HG02610 (cell line): ENCODE measurements around the gene DMBX1.

Experiments
- ATAC-seq: cut with Tn5 transposase; IDR thresholded peaks from one replicate; pipeline ENCODE4 v1.9.1; 2021; ENCODE audit warnings: mild to moderate bottlenecking, moderate library complexity; ENCODE audit not compliant: unreplicated experiment

DMBX1 gene

DNA sequence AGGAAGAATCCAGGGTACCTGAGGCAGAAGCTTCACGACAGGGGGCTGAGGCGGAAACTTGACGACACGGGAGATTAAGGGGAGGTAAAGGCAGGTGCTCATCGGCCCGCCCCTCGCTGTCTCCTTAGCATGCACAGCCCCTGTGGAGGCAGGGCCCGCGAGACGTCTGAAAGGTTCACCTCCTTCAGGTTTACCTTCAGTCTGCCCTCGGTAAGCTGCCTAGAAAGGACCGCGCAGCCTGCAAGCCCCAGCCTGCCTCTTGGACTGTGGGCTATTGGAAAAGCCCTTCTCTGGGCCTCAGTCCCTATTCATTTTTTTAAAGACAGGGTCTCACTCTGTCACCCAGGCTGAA lies 33.3 kb downstream of the DMBX1 start:
- no peak for ATAC-seq

GRCh38 chr1:46523496-46524353 lies 34.1 kb downstream of the DMBX1 start:
- no peak for ATAC-seq

GRCh38 chr1:46524843-46525242 lies 35.2 kb downstream of the DMBX1 start:
- no peak for ATAC-seq

GRCh38 chr1:46525253-46525983 lies 35.8 kb downstream of the DMBX1 start:
- no peak for ATAC-seq

- ATAC-seq, result no peak
These were observed 36.5 kb downstream of the DMBX1 start for GRCh38 chr1:46526013-46526690.

DNA sequence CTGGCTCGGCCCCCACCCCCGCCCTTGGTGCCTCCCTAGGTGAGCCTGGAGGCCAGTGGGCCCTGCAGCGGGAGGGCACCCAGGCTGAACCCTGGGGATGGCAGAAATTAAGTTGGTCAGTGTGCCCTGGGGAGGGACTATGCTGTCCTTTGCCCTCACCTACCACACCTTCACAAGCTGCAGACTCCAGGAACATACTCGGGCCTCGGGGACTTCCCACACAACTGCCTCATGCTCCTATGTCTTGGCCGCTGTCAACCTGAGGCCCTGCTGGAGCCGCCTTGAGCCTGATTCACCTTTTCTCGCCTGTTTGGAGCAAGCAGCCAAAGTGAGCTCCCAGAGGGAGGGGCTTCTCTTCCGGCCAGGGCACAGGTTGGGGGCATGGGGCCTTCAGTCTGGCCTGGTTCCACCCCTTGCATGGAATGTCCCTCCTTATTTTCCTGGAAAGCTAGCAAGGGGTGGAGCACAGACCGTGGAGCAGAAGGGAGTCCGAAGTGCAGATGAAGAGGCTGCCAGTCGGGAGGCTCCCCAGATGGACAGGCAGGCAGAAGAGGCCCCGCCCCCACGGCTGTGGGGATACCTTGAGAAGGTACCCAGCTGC lies 37.2 kb downstream of the DMBX1 start:
- ATAC-seq, result no peak

DNA sequence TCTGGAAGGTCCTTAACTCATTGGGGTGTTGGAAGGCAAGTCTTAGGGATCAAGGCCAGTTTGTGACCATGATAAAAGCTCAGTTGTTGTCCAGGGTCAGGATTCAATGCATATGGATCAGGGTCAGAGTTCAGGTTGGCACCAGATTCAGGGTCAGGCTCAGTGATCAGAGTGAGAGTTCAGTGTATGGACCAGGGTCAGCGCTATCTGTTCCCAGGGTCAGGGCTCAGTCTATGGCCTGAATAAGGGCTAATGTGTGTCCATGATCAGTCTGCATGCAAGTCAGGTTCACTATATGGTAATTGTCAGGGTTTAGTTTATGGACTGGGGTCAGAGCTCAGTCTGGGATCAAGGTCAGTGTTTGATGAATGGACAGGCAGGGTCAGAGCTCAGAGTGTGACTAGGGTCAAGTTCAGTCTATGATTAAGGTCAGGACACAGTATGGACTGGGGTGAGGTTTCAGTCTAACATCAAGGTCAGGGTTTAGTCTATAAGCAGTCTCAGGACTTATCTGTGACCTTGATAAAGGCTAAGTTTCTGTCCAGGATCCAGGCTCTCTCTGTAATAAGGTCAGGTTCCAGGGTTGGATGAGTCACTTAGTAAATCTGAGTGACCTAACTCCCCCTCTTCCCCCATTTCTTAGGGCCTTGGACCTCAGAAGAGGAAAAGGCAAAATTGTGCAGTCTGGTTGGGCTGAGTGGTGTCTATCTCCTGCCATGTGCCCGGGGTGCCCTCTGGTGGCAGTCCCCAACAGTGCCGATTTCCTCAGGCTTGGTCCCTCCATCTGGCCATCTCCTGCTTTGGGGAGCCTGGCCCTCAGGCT lies 38.0 kb downstream of the DMBX1 start:
- ATAC-seq, result peak; percentile 49

DNA sequence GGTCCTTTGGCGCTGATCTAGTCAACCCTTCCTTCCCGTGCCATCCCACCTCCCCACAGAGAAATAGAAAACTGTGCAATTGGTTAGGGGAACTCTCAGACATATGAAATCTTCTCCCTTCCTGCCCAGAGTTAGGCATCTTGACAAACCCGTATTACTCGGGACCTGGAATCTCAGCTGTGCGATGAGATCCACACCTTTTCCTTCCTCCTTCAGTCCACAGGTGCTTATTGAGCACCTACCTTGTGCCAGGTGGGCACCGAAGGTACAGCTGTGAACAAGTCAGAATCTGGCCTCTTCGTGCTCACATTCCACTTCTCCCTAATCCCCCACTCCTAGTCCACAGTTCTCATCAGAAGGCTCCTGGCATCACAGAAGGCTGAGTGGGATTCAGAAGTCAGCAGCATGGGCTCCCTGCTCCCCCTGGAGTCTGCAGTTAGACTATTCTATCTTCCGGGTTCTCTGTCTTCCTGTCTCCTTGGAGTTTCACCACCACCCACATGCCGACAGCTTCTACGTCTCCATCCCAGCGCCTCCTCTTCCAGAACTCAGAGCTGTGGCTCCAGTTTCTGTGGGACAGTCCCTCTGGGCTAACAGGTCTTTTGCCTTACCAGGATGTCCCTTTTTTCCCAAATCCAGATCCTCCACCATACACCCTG lies 38.8 kb downstream of the DMBX1 start:
- ATAC-seq, result no peak

DNA sequence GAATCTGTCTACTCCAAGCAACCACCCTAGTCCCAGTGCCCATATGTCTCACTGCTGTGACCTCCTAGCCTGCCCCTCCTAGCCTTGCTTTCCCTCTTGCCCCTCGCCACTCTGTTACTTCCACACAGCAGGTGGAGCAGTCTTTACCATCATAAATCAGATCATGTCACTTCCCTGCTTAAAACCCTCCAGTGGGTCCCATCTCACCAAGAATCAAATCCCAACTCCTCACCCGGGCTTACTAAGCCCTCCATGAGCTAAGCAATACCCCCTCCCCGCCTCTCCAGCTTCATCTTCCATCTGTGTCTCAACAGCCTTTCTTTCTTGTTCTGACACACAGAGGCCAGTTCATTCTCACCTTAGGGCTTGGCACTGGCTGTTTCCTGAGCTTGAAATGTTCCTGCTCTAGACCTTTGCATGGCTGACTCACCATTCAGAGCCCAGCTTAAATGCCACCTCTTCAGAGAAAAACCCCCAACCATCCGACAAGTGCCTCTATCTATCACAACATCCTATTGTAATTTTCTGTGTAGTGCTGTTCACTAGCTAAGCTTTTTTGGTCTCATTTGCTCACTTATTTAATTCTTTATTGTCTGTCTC lies 39.5 kb downstream of the DMBX1 start:
- no peak for ATAC-seq

GRCh38 chr1:46530311-46530710 lies 40.7 kb downstream of the DMBX1 start:
- no peak for ATAC-seq

GRCh38 chr1:46530791-46531409 lies 41.3 kb downstream of the DMBX1 start:
- ATAC-seq, result no peak

DNA sequence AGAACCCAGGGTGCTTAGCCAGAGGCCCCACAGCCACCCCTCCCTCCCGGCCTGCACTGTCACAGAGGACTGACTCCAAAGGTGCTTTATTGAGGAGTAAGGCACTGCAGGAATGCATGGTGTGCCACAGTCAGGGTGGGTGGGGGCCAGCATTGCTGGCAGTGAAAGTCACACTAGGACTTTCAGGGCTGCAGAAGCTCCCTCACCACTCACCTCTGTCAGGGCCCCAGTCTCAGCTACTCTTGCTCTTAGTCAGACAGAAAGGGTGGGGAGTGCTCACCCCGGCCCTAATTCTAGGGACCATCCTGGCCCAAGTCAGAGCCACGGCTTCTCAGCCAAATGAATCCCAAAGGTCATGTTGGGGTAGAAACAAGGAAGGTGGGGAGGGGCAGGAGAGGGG lies 42.5 kb downstream of the DMBX1 start:
- ATAC-seq, result no peak

DNA sequence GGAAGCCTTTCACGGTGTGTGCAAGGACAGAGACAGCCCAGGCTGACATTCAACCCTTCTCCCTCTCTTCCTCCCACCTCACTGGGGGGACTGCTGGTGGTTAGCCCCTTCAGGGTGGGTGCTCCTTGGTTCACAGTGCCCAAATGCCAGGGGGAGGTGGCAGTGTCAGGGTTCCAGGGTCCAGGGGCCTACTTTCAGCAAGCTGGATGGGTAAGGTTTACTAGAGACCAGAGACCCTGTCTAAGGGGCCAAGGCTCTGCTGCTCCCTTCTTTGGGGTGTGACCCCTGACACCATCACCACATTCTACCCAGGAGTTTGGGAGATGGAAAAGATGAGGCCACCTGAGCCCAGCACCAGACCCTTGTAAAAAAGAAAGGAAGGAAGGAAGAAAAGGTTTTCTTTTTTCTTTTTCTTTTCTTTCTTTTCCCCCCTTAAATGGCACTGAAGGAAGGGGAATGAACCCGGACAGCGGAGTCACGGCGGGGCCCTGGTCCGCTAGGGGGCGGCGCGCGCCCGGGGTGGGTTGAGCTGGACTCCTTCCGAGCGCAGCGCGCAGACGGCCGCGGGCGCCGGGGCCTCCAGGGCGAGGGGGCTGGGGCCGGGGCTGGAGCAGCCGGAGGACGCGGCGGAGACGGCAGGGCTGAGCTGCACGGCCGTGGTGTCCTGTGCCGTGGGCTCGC lies 43.0 kb downstream of the DMBX1 start:
- no peak for ATAC-seq

DNA sequence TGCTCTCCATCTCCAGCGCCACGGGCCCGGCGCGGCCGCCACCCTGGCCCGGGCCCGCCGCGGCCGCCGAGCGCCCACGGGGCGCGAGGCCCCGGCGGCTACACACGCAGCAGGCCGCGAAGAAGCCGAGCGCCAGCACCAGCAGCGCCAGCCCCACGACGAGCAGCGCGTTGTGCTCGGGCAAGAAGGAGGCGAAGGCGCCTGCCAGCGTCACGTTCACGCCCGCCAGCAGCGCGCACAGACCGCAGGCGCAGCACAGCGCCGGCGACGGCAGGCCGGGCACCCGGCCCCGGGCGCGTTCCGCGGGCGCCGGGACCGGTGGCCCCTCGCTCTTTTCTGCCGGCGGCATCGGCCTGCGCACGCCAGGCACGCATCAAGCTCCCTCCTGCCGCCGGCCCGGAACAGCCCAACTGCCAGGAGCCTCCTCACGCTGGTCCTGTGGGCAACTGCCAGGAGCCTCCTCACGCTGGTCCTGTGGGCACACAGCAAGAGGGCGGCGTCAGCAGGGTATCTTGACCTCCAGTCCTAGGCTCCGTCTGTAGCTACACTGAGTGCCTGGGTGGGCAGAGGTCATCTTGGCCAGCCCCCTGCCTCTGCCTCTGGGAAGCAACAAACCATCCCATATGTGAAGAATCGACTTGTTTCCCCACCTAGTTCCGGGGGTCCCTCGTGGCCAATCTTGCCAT lies 43.7 kb downstream of the DMBX1 start:
- no peak for ATAC-seq

GRCh38 chr1:46535063-46535462 lies 45.4 kb downstream of the DMBX1 start:
- ATAC-seq, result no peak

GRCh38 chr1:46536527-46536926 lies 46.9 kb downstream of the DMBX1 start:
- no peak for ATAC-seq

GRCh38 chr1:46537651-46538050 lies 48.0 kb downstream of the DMBX1 start:
- ATAC-seq, result no peak

DNA sequence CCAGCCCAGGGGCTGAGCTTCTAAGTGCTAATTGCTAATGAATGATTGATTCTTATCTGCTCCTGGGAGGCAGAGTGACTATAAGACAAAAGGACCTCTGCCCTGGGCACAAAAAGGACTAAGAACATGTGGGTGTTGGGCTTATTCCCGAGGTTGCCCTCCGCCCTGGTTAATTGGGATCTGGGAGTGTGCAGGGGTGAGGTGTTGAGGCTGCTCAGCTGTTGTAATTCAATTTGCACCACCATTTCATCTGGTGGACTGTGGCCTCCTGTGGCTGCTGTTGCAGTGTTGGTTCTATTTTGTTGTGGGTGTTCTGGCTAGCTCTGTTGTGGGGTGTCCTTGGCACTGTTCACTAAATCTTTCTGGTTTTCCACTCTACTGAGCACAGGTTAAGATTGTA lies 48.5 kb downstream of the DMBX1 start:
- ATAC-seq, result no peak
